Measurements from ENCODE around the gene CIB4. TPM values are rescaled to one million over a fixed set of nuclear protein-coding genes. Genes with fewer than 3 reads are reported as not detected.

The CIB4 gene
- total RNA-seq, 1 donor from 2014 or later = not detected

DNA sequence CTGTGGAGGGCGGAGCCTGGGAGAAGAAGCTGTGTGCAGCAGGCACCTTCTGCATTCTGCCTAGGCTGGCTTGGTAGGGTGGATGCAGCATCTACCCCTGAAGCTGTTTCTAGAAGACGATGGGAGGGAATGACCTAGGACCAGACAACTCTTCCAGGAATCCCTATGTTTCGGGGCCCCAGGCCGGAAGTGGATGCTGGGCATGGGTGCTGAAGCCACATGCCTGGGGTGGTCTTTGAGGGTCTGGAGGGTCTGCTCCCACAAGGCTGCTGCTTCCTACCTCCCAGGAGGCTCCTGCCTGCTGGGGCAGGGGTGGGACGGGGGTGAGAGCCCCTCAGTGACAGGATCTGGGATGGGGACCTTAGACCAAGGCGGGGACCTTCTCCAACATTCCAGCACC lies 61.0 kb downstream of the CIB4 start:
- no peaks in the 10 kb centered on the region for H3K36me3 ChIP-seq (ENCODE audit: control insufficient read depth, insufficient read depth, low read length)
- no peak overlapping the region for H3K4me3 ChIP-seq (ENCODE audit: low read depth, low read length)
- no peak for DNase-seq (ENCODE audit: low read depth)
- peaks cover 44% of the 10 kb centered on the region for H3K27me3 ChIP-seq (ENCODE audit: control insufficient read depth, insufficient read depth, low read length)
- TF ChIP-seq, protein P1, sequence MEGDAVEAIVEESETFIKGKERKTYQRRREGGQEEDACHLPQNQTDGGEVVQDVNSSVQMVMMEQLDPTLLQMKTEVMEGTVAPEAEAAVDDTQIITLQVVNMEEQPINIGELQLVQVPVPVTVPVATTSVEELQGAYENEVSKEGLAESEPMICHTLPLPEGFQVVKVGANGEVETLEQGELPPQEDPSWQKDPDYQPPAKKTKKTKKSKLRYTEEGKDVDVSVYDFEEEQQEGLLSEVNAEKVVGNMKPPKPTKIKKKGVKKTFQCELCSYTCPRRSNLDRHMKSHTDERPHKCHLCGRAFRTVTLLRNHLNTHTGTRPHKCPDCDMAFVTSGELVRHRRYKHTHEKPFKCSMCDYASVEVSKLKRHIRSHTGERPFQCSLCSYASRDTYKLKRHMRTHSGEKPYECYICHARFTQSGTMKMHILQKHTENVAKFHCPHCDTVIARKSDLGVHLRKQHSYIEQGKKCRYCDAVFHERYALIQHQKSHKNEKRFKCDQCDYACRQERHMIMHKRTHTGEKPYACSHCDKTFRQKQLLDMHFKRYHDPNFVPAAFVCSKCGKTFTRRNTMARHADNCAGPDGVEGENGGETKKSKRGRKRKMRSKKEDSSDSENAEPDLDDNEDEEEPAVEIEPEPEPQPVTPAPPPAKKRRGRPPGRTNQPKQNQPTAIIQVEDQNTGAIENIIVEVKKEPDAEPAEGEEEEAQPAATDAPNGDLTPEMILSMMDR (IDR thresholded peaks at IDR 0.05; ENCODE audit: insufficient read depth, low read length, poor library complexity, severe bottlenecking) = no peak

DNA sequence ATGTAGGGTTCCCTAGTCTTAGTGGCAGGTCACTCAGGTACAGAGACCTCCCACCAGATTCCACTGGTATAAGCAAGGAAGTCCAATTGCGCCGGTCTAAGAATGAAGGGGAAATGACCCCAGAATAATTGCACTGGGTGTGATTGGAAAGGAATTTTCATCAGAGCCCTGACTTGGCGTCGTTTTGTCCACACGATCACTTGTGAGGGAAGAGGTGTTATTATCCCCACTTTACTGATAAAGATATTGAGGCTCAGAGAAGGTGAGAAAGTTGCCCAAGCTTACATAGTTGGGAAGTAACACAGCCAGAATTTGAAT lies 61.5 kb downstream of the CIB4 start:
- Histone ChIP-seq H3K27me3 (ENCODE audit: control insufficient read depth, insufficient read depth, low read length) (peaks cover 42% of the 10 kb centered on the region), H3K36me3 (ENCODE audit: control insufficient read depth, insufficient read depth, low read length) (no peaks in the 10 kb centered on the region), H3K4me3 (ENCODE audit: low read depth, low read length) (no peak overlapping the region)
- TF ChIP-seq, protein P1 (IDR thresholded peaks at IDR 0.05; ENCODE audit: insufficient read depth, low read length, poor library complexity, severe bottlenecking) = no peak
- DNase-seq (ENCODE audit: low read depth) = no peak

DNA sequence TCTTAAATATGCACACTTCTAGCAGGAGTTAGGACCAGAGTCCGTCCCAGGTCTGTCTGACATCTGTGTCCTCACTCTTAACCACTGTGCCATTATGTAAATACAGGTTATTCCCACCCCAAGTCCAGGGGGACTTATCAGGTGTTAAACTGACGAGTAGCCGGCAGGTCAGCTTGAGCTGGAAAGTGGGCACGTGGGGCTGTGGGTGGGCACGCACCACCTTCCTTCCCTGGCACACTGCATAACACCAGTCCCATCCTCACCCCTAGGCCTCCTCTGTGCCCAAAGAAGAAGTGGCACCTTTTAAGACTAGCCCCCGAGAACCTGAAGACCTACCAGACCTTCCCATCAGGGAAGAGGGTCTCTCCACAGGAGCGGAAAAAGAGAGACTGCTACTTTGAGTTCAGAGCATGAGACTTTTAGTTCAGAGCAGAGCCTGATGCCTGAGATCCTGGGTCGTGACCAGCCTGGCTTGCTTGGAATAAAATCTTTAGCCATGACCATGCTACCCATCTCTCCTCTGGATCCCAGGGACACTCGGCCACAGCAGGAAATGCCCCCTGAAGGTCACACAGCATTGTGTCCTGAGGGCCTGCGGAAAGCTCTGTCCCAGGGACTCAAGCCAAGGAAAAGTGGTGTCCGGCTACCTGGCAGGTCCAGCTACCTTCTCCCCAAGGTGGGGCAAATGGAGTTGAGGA lies 62.0 kb downstream of the CIB4 start:
- Histone ChIP-seq H3K36me3 (ENCODE audit: control insufficient read depth, insufficient read depth, low read length) (no peaks in the 10 kb centered on the region), H3K4me3 (ENCODE audit: low read depth, low read length) (no peak overlapping the region), H3K27me3 (ENCODE audit: control insufficient read depth, insufficient read depth, low read length) (peaks cover 44% of the 10 kb centered on the region)
- TF ChIP-seq, protein P1 (IDR thresholded peaks at IDR 0.05; ENCODE audit: insufficient read depth, low read length, poor library complexity, severe bottlenecking) = no peak
- DNase-seq (ENCODE audit: low read depth) = no peak

DNA sequence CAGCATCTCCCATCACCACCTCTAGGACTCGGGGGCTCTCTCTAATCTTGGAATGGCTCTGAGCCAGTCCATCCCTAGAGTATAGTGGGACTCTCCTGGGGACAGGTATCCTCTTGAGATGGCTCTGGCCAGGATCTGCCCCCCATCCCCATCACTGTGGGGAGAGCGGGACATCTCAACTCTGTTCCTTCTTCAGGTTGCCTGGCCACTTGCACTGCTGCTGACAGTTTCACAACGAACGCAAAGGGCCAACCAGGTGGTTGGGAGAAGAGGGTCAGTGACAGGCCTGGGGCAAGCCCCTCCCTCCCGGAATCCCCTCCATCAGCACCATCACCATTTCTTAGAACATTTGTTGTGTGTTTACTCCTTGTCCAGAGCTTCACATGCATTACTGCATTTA lies 62.6 kb downstream of the CIB4 start:
- H3K4me3 ChIP-seq (ENCODE audit: low read depth, low read length) = no peak overlapping the region
- TF ChIP-seq, protein P1 (IDR thresholded peaks at IDR 0.05; ENCODE audit: insufficient read depth, low read length, poor library complexity, severe bottlenecking) = no peak
- peaks cover 46% of the 10 kb centered on the region for H3K27me3 ChIP-seq (ENCODE audit: control insufficient read depth, insufficient read depth, low read length)
- H3K36me3 ChIP-seq (ENCODE audit: control insufficient read depth, insufficient read depth, low read length) = no peaks in the 10 kb centered on the region
- no peak for DNase-seq (ENCODE audit: low read depth)

DNA sequence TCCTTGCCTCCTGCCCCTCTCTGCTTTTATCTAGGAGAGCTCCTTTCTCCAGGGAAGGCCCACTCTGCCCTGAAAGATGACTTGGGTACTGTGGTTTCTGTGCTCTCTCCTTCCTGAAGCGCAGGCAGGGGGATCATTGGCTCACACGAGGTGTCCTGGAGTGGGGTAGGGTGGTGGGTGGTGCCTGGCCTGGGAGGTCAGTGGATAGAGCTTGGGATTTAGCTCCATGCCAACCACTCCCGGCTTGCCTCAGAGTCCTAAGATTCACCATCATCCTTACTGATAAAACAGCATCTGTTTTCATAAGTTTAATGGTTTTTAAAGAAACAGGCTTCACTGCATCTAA lies 63.1 kb downstream of the CIB4 start:
- Histone ChIP-seq H3K4me3 (ENCODE audit: low read depth, low read length) (no peak overlapping the region), H3K36me3 (ENCODE audit: control insufficient read depth, insufficient read depth, low read length) (no peaks in the 10 kb centered on the region), H3K27me3 (ENCODE audit: control insufficient read depth, insufficient read depth, low read length) (peaks cover 46% of the 10 kb centered on the region)
- TF ChIP-seq, protein P1 (IDR thresholded peaks at IDR 0.05; ENCODE audit: insufficient read depth, low read length, poor library complexity, severe bottlenecking) = no peak
- no peak for DNase-seq (ENCODE audit: low read depth)

DNA sequence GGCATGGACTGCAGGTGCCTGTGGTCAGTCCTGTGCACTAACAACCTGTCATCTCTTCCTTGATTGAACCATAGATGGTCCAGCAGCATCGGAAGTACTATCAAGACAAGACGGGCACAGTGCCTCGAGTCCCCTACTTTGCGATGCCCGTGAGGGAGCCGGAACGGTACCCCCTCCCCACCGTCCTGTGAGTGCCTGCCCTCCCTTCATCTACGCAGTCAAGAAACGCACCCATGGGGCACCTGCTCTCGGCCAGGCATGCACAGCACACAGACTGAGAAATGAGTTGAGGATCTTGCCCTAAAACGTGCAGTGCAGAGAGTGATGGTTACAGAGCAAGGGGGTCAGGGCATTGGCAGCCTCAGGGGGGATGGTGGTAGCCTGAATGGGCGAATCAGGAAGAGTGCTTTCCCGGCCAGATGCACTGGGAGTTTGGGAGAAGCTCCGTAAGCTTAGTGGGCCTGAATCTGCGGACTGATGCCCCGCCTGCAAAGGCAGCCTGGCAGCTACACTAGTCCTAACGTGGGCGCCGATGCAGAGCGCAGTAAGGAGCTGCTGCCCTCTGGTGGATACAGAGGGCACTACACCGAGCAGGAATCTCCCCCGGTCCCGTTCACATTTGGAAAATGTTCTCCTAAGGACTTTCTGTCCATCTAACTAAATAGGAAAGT lies 63.6 kb downstream of the CIB4 start:
- Histone ChIP-seq H3K4me3 (ENCODE audit: low read depth, low read length) (no peak overlapping the region), H3K36me3 (ENCODE audit: control insufficient read depth, insufficient read depth, low read length) (no peaks in the 10 kb centered on the region), H3K27me3 (ENCODE audit: control insufficient read depth, insufficient read depth, low read length) (peaks cover 51% of the 10 kb centered on the region)
- peak; percentile 1 for DNase-seq (ENCODE audit: low read depth)
- TF ChIP-seq, protein P1 (IDR thresholded peaks at IDR 0.05; ENCODE audit: insufficient read depth, low read length, poor library complexity, severe bottlenecking) = peak; percentile 97
